ENCODE results near the gene RPS18.
A peak's percentile ranks its signal among the peaks of the same experiment; 100 is the strongest.
"Not testable (repeated sequence)": the region's sequence is repeated elsewhere in the genome, so short reads cannot be mapped to it uniquely, and the experiment has no call there.

RPS18 gene

DNA sequence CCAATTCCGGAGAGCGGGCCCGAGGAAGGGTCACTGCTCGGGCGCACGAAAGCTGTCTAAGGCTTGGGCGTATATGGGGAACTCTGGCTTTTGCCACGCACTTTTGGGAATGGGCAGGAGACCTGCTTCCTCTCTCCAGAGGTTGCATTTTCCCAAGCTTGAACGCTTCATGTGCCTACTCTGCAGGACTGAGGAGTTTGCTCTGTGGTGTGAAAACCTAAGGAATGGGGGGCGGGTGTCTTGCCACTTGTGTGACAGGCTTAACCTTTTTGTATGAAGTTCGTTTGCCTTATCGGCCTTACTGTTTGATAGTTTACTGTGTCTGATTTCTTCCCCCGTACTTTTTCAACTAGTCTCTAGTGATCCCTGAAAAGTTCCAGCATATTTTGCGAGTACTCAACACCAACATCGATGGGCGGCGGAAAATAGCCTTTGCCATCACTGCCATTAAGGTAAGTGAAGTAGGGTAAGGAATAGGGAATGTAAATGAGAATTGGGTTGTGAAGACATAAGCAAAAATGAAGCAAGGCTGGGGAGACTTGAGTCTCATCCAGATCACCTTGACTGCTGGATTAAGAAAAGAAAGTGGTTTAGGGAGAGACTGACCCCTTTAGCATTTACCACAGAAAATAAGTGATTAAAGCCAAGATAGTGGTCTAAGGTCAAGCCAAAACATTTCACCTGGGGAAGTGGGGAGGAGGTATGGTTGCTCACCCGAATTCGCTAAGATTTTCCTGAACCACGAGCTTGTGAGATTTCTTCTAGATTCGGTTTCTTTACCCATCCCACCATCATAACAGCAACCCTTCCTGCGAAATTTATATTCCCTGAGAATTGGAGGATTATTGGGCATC is 627 bp downstream of the RPS18 start:
- DNase-seq (ENCODE audit: low spot score): no peak

- DNase-seq (ENCODE audit: low spot score): no peak
These were observed 1.5 kb downstream of the RPS18 start for GRCh38 chr6:33273129-33273923.

DNA sequence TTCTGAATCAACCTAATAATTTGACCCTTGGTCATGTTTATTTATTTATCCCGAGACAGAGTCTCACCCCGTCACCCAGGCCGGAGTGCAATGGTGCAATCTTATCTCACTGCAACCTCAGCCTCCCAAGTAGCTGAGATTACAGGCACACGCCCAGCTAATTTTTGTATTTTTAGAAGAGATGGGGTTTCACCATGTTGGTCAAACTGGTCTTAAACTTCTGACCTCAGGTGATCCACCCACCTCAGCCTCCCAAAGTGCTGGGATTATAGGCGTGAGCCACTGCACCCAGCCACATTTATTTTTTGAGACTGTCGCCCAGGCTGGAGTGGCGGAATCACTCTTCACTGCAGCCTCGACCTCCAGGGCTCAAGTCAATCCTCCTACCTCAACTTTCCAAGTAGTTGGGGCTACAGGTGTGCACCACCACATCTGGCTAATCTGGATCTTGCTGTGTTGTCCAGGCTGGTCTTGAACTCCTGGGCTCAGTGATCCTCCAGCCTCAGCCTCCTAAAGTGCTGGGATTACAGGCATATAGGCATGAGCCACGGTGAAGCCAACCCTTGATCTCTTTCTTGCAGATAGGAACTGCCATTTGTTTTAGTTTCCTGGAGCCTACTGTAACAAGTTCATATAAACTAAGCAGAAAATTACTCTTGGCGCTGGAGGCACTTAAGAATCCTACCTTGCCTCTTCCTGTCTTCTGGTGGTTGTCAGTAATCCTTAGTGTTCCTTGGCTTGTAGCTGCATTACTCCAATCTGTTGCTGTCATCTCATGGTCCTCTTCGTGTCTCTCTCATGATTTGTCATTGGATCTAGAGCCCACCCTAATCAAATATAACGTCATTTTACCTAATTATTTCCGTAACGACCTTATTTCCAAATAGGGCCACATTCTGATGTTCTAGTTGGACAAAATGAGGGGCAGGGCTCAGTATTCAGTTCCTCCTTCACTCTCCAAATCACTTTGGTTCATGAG is 2.3 kb downstream of the RPS18 start:
- DNase-seq (ENCODE audit: low spot score): no peak

DNA sequence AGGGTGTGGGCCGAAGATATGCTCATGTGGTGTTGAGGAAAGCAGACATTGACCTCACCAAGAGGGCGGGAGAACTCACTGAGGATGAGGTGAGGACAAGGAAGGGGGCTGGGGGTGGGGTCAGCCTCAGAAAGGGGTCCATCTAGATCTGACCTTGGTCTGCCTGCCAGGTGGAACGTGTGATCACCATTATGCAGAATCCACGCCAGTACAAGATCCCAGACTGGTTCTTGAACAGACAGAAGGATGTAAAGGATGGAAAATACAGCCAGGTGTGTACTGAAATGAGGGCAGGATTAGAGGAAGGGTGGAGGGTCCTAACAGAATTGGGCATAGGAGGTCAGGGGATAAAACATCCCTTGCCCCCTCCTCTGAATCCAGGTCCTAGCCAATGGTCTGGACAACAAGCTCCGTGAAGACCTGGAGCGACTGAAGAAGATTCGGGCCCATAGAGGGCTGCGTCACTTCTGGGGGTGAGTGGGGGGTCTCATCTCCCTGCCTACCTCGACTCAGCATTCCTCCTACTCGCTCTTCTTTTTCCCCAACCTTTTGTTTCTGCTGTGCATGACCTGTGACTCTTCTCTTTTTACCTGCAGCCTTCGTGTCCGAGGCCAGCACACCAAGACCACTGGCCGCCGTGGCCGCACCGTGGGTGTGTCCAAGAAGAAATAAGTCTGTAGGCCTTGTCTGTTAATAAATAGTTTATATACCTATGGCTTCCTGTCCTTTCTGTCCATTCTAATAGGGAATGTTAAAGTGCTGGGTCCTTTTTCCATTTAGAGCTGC is 4.1 kb downstream of the RPS18 start:
- not testable (repeated sequence) for DNase-seq (ENCODE audit: low spot score)

GRCh38 chr6:33276581-33276863 is 4.6 kb downstream of the RPS18 start:
- DNase-seq (ENCODE audit: low spot score): no peak

DNA sequence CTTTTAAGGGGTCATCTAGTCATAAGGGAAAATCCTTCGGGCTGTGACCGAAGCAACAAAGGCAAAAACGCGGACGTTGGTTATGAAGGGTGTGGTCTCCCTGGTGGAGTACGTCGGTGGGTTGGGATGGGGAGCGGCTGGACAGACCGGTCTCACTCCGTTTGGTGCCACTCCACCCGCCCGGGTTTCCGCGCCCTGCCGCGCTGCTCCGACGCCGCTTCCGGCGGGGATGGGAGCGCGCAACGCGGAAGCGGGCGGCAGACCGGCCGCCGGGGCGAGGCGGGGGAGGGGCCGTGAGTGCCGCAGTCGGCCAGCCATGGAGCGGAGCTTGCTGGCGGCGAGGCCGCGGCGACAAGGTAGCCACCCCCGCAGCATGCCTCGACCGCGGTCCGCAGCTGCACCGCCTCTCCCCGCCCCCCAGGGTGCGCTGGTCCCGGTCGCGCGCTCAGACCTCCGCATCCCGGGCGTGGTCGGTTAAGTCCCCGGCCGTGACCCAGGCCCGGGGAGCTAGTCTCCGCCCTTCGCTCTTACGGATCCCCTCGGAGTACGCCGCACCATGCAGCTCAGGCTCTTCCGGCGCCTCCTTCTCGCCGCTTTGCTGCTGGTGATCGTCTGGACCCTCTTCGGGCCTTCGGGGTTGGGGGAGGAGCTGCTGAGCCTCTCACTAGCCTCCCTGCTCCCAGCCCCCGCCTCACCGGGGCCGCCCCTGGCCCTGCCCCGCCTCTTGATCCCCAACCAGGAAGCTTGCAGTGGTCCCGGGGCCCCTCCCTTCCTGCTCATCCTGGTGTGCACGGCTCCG is 5.2 kb downstream of the RPS18 start, which contains the start of gene B3GALT4:
Gene B3GALT4 (plus strand): TSS at position 260 of the 799 bp plus-strand sequence. CDS start 297 bp downstream, at position 557.
- peak; percentile 72 for DNase-seq (ENCODE audit: low spot score)

DNA sequence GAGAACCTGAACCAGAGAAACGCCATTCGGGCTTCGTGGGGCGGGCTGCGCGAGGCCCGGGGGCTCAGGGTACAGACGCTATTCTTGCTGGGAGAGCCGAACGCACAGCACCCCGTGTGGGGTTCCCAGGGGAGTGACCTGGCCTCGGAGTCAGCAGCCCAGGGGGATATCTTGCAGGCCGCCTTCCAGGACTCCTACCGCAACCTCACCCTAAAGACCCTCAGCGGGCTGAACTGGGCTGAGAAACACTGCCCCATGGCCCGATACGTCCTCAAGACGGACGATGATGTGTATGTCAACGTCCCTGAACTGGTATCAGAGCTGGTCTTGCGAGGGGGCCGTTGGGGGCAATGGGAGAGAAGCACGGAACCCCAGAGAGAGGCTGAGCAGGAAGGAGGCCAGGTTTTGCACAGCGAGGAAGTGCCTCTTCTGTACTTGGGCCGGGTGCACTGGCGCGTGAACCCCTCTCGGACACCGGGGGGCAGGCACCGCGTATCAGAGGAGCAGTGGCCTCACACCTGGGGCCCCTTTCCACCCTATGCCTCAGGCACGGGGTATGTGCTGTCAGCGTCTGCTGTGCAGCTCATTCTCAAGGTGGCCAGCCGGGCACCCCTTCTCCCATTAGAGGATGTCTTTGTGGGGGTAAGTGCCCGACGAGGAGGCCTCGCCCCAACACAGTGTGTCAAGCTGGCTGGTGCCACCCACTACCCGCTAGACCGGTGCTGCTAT is 6.0 kb downstream of the RPS18 start:
- DNase-seq (ENCODE audit: low spot score): no peak

DNA sequence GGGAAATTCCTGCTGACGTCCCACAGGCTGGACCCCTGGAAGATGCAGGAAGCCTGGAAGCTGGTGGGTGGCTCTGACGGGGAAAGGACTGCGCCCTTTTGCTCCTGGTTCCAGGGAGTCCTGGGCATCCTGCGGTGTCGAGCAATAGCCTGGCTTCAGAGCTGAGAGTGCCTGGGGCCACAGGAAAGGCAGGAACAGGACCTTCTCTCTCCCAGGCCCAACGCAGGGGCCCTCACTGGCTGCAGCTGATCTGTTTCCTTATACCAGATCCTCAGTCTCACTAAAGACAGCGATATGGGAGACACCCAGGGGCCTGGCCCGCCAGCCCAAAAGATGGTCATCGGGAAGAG is 6.5 kb downstream of the RPS18 start:
- DNase-seq (ENCODE audit: low spot score): no peak

GRCh38 chr6:33278810-33279209 is 6.9 kb downstream of the RPS18 start:
- no peak for DNase-seq (ENCODE audit: low spot score)

DNA sequence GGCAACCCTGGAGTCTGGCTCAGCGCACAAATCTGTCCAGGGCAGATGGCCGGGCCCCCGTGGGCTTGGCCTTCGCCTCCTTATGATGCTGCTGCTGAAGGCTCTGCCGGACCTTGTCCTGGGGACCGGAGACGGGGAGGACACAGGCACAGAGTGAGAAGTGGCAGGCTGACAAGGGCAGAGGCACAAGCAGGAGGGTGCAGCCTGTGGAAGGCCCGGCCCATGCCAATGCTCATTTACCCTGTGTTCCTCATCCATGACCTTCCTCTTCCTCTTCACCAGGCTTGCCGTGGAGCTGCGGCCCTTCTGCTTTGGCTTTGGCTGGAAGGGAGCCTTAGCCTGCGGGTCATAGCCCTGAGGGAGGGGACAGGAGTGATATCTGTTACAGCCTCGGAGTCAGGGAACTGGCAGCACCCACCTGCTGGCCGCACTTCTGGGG is 7.4 kb downstream of the RPS18 start:
- DNase-seq (ENCODE audit: low spot score): no peak

DNA sequence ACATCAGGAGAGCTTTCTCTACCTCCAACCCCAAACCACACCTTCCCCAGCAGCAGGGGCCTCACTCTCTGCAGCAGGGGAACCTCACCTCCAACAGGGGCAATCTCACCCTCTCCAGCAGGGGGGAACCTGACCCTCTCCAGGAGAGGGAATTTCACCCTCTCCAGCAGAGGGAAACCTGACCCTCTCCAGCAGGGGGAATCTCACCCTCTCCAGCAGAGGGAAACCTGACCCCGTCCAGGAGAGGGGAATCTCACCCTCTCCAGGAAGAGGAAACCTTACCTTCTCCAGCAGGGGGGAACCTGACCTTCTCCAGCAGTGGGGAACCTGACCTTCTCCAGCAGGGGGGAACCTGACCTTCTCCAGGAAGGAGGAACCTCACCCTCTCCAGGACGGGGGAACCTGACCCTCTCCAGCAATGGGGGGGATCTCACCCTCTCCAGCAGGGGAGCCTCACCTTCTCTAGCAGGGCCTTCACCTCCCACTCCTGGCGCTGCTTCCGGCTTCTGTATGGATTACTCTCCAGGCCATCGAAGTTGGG is 8.2 kb downstream of the RPS18 start:
- DNase-seq (ENCODE audit: low spot score): peak; percentile 45

DNA sequence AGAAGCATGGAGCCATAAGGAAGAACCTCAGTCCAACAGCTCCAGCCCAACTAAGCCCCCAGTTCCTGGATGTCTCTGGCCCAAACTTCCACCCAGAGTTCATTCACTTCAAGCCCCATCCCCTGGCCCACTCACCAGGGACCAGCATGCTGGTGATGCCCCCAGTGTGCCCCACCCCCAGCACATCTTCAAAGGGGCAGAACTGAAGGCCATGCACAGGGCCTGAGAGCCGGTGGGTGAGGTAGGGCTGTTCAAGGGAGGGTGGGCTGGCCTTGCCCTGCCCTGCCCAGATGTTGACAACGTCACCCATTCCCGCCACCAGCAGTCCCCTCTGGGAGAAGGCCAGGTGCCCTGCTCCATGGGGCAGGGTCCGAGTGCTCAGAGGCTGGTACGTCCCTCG is 8.7 kb downstream of the RPS18 start:
- DNase-seq (ENCODE audit: low spot score): no peak

DNA sequence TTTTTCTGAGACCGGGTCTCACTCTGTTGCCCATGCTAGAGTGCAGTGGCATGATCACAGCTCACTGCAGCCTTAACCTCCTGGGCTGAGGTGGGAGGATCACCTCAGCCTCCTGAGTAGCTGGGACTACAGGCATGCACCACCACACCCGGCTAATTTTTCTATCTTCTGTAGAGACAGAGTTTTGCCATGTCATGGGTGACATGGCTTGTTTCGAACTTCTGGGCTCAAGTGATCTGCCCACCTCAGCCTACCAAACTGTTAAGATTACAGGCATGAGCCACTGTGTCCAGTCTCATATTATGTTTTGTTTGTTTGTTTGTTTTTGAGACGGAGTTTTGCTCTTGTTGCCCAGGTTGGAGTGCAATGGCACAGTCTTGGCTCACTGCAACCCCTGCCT is 13.3 kb downstream of the RPS18 start:
- not testable (repeated sequence) for DNase-seq (ENCODE audit: low spot score)

DNA sequence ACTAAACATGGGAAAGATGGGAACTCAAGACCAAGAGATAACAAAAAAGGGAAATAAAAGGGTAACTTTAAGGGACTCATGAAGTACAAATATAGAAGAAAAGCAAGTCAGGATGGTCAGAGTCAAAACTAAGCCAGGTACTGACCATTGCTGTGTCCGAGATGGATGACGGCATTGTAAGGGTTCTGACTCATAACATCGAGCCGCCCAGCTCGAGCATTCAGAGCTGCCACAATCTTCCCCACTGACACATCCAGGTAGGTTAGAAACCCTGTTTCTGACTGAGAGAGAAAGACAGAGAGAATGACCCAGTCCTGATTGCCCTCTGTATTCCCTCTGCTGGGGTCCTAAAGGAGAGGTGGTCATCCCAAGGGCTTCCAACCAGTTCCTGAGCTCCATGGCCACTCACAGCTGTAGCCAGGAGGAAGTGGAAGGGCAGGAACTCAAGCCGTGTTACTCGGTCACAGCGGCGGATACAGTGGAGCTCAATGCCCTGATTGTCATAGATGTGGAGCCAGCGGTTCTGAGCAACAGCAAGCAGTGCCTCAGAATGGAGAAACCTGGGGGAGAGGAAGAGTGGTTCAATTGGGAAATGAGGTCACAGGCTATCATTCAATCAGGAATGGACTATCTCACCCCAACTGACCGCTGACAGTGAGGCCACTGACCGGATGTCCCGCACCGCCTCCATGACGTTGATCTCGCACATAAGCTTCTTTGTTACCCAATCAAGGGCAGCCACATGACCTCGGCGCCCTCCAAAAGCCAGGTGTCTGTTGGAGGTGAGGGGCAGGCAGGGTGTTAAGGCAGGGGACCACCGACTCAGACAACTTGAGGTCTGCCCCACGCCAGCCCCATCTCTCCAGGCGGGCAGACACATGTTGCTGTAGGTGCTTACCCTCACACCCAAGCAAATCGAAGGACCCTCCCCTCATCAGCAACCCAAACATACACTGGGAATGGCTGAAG is 15.4 kb downstream of the RPS18 start:
- DNase-seq (ENCODE audit: low spot score): no peak

- DNase-seq (ENCODE audit: low spot score): no peak
These were observed 16.5 kb downstream of the RPS18 start for GRCh38 chr6:33288141-33288920.

GRCh38 chr6:33288921-33289783 is 17.3 kb downstream of the RPS18 start, which contains the start of the genes PFDN6 and WDR46:
TSS of gene PFDN6 (plus strand) at chr6:33289601. CDS start at chr6:33289857, 256 bp downstream.
TSS of gene WDR46 (minus strand) at chr6:33289239. CDS start at chr6:33289170, 69 bp downstream.
- peak; percentile 95 for DNase-seq (ENCODE audit: low spot score)

Data from AG08395 (cell line).